Upper lobe of right lung (tissue), 1 donor: ENCODE data around the gene CCDC127. TPM values are rescaled to one million over a fixed set of nuclear protein-coding genes. Genes with fewer than 3 reads are reported as not detected.

Experiments used
- ATAC-seq: fragments of 200-7000 bp; cut with Tn5 transposase; one replicate; pipeline ENCODE4 v1.9.1; 2020; ENCODE audit warnings: mild to moderate bottlenecking, moderate library complexity
- DNase-seq: peaks from one replicate; pipeline ENCODE4 v3.0.0-alpha.2; 2020
- H3K27ac ChIP-seq: fragments of 200-600 bp; one replicate; pipeline ENCODE4 v1.8.0; 2022
- H3K27me3 ChIP-seq: fragments of 200-600 bp; one replicate; pipeline ENCODE4 v1.8.0; 2022; ENCODE audit warnings: mild to moderate bottlenecking
- H3K36me3 ChIP-seq: fragments of 200-600 bp; one replicate; pipeline ENCODE4 v1.8.0; 2022
- H3K4me1 ChIP-seq: fragments of 200-600 bp; one replicate; pipeline ENCODE4 v1.8.0; 2022
- H3K4me3 ChIP-seq: fragments of 200-600 bp; one replicate; pipeline ENCODE4 v1.8.0; 2022; ENCODE audit warnings: mild to moderate bottlenecking
- H3K9me3 ChIP-seq: fragments of 200-600 bp; one replicate; pipeline ENCODE4 v1.8.0; 2022
- intact Hi-C: fragments of 100-400 bp; cut with DNase I; formaldehyde crosslinking; loops from one replicate; pipeline ENCODE4 v1.11.0; 2022
- total RNA-seq: library from RNA; stranded (reverse); fragmentation: NEBNext Ultra II Directional; extraction: Animal tissue kit (Norgen Biotek cat#: 25700); gene quantifications from one replicate; pipeline ENCODE4 v1.2.1, GENCODE V29; 2021
- TF ChIP-seq, protein P1 (sequence below): fragments of 200-600 bp; IDR thresholded peaks from one replicate; pipeline ENCODE4 v1.8.0; 2022; ENCODE audit warnings: antibody characterized with exemption
- donor health status: DM: no; HTN: yes; CAD: no; lungs with severe emphysema.

The CCDC127 gene
- total RNA-seq, 1 donor from 2014 or later, result 5.5 TPM

DNA sequence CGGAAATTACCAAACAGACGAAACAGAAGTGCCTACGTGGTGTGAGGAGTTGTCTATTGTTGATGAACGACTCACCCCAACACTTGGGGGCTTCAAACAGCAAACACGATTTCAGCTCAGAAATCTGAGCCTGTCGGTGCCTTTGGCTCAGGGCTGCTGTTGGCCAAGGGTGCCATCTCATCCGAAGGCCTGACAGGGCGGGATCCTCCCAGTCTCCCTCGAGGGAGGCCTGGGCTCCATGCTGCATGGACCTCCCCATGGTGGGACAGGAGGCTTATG, 25.3 kb downstream of the CCDC127 start:
- Histone ChIP-seq H3K36me3 (no peaks in the 10 kb centered on the region), H3K4me1 (peaks cover 4% of the 10 kb centered on the region), H3K9me3 (no peaks in the 10 kb centered on the region), H3K27me3 (peaks cover 8% of the 10 kb centered on the region), H3K4me3 (no peak overlapping the region), H3K27ac (no peak overlapping the region)
- TF ChIP-seq, protein P1, sequence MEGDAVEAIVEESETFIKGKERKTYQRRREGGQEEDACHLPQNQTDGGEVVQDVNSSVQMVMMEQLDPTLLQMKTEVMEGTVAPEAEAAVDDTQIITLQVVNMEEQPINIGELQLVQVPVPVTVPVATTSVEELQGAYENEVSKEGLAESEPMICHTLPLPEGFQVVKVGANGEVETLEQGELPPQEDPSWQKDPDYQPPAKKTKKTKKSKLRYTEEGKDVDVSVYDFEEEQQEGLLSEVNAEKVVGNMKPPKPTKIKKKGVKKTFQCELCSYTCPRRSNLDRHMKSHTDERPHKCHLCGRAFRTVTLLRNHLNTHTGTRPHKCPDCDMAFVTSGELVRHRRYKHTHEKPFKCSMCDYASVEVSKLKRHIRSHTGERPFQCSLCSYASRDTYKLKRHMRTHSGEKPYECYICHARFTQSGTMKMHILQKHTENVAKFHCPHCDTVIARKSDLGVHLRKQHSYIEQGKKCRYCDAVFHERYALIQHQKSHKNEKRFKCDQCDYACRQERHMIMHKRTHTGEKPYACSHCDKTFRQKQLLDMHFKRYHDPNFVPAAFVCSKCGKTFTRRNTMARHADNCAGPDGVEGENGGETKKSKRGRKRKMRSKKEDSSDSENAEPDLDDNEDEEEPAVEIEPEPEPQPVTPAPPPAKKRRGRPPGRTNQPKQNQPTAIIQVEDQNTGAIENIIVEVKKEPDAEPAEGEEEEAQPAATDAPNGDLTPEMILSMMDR, result no peak
- DNase-seq (peak; percentile 28), ATAC-seq (no peak)
- intact Hi-C loops, result no loop called here

DNA sequence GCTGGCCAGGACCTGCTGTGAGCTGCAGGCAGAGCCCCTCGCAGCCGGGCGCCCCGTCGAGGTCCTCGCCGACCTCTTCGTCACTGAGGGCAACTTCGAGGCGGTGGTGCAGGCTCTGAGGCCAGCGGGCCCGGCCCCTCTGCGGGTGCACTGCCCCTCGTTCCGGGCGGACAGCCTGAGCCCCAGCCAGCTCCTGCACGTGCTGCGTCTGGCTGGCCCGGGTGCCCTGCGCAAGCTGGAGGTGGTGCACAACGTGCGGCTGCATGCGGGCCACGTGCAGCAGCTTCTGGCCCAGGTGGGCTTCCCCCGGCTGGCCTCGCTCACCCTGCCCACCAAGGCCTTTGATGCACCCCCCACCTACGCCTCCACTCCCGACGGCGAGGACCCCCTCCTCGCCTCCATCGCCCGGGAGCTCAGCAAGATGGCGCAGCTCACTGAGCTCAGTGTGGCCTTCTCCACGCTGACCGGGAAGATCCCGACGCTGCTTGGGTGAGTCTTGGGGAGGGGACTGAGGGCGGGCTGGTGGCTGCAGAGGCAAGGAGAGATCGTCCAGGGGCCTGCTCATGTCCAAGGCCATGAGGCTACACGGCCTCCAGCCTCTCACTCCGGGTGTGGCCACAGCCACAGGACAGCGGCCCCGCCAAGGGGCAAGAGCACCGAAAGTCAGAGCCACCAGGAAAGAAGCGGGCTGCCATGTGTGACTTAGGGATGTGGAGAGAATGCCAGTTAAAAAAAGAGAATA, 25.8 kb downstream of the CCDC127 start:
- intact Hi-C loops, result no loop called here
- Histone ChIP-seq H3K9me3 (no peaks in the 10 kb centered on the region), H3K36me3 (no peaks in the 10 kb centered on the region), H3K27ac (no peak overlapping the region), H3K4me3 (no peak overlapping the region), H3K4me1 (peaks cover 4% of the 10 kb centered on the region), H3K27me3 (peaks cover 8% of the 10 kb centered on the region)
- peak; percentile 54 for DNase-seq
- TF ChIP-seq, protein P1, result no peak
- no peak for ATAC-seq

DNA sequence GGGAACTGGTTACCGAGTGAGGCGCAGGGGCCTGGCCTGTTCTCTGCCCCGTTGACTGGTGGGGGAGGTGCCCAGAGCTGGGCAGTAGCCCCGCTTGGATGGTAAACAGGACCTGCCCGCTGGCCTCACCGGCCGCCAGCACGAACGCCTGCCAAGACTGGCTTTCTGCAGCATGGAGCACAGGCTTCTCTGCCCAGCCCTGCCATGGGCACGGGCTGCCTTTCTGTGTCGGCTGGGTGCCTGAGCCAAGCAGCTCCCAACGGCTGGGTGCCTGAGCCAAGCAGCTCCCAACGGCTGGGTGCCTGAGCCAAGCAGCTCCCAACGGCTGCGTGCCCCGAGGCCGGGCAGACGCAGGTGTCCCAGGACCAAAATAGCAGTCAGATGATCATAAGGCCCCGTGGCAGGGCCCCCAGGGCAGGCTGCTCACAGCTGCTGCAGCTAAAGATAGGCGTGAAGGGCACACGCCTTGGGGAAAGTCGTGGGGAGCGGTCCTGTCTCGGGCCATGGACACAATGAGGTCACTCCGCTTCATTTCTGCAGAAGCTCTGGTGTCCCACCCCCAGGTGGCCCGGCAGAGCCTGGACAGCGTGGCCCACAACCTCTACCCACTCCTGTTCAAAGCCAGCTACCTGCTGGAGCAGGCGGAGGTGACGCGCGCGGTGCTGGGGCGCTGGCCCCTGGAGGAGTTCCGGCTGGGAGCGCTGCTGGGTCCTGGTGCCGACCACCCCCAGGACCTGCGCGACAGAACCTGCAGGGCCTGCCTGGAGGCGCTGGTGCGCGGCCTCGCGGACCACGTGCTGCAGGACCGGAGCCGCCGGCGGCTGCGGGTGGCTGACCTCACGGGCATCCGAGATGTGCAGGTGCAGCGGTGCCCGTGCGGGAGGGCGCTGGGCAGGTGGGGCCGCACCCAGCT, 26.7 kb downstream of the CCDC127 start, which contains the start of gene LRRC14B:
LRRC14B (plus strand) TSS at position 460 of the 913 bp plus-strand sequence; CDS start at position 504, 44 bp downstream.
- intact Hi-C loops, result no loop called here
- no peak within 1 kb of the TSS for H3K4me3 ChIP-seq
- ATAC-seq, result peak; percentile 18
- no peak within 1 kb of the TSS for H3K27ac ChIP-seq
- no peaks in the 10 kb centered on the region for H3K36me3 ChIP-seq
- H3K9me3 ChIP-seq, result no peaks in the 10 kb centered on the region
- H3K27me3 ChIP-seq, result peaks cover 8% of the 10 kb centered on the region
- peak; percentile 72 for DNase-seq
- TF ChIP-seq, protein P1, result no peak
- H3K4me1 ChIP-seq, result peaks cover 4% of the 10 kb centered on the region

DNA sequence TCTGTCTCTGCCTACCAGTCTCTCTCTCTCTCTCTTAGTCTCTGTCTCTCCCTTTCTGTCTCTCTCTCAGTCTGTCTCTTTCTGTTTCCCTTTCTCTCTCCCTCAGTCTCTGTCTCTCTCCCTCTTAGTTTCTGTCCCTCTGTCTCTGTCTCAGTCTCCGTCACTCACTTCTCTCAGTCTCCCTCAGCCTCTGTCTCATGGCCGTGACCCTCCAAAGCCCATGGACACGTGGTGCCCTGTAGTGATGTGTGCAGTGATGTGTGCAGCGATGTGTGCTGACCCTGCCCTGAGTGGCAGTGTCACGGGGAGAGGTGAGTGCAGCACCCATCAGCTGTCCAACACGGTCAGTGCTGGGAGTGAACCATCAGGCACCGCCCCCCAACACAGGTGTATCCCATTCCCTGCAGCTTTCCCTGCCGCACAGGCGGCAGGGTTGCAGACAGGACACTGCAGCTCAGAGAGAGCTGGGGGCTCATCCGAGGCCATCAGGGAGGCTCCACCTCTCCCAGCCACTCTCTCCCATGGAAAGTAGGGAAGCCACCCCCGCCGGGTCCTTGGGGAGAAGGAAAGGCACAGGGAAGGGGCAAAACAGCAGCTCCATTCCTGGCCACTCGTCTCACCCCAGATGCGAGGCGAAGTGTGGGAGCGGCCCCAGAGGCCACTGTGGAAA, 27.5 kb downstream of the CCDC127 start:
- no peaks in the 10 kb centered on the region for H3K9me3 ChIP-seq
- H3K4me3 ChIP-seq, result no peak overlapping the region
- H3K4me1 ChIP-seq, result peaks cover 4% of the 10 kb centered on the region
- ATAC-seq, result no peak
- peaks cover 8% of the 10 kb centered on the region for H3K27me3 ChIP-seq
- H3K27ac ChIP-seq, result no peak overlapping the region
- TF ChIP-seq, protein P1, result no peak
- intact Hi-C loops, result no loop called here
- H3K36me3 ChIP-seq, result no peaks in the 10 kb centered on the region
- peak; percentile 58 for DNase-seq

DNA sequence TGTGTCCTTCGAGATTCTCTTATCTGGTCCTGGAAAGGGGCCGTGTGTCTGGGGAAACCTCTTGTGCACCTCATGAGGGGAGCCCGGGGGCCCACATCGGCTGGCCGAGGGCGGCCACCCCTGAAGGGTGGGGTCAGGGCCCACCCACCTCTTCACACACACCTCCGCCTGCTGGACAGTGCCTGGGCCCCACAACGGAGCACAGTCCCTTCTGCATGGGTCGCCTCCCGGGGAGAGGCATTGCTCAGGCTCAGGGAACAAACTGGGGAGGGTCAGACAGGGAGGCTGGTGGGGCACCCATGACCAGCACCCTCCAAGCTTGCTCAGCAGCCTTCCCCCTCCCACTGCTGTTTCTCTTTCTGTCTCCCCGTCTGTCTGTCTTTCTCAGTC, 28.0 kb downstream of the CCDC127 start:
- intact Hi-C loops, result no loop called here
- no peak overlapping the region for H3K4me3 ChIP-seq
- no peak overlapping the region for H3K27ac ChIP-seq
- DNase-seq (no peak), ATAC-seq (no peak)
- peaks cover 4% of the 10 kb centered on the region for H3K4me1 ChIP-seq
- H3K27me3 ChIP-seq, result peaks cover 8% of the 10 kb centered on the region
- TF ChIP-seq, protein P1, result no peak
- H3K36me3 ChIP-seq, result no peaks in the 10 kb centered on the region
- H3K9me3 ChIP-seq, result no peaks in the 10 kb centered on the region
